Measurements from ENCODE around the gene MICB. TPM values are rescaled to one million over a fixed set of nuclear protein-coding genes. Genes with fewer than 3 reads are reported as not detected.
A peak's percentile ranks its signal among the peaks of the same experiment; 100 is the strongest.

The MICB gene
- total and polyA plus RNA-seq, 9 of the 15 experiments (the other 6 are each of a cell fraction or from before 2014, with no cell fraction given): 13.3 to 34.5 (median 19.8) TPM

- no peak for TF ChIP-seq ZBTB34 (CRISPR knock-in tag; IDR thresholded peaks at IDR 0.05)
- TF ChIP-seq SIN3A (IDR thresholded peaks at IDR 0.05; ENCODE audit: borderline replicate concordance in 2 of 2, control insufficient read depth in 1 of 2, low read depth in 2 of 2, low read length in 2 of 2): peak in 1 of 2 experiments; percentile 31; a peak in 2 of 4 replicates
- TF ChIP-seq ZNF212 (CRISPR knock-in tag; IDR thresholded peaks at IDR 0.05): no peak
- no peak for TF ChIP-seq ZKSCAN1 (IDR thresholded peaks at IDR 0.05; ENCODE audit: low read depth, low read length)
- no peak for TF ChIP-seq ZNF583 (CRISPR knock-in tag; IDR thresholded peaks at IDR 0.05)
- no peak for TF ChIP-seq SRSF7 (optimal IDR thresholded peaks at IDR 0.05; ENCODE audit: low read depth, low read length)
- peak; percentile 64 for TF ChIP-seq VEZF1 (CRISPR knock-in tag; IDR thresholded peaks at IDR 0.05)
- TF ChIP-seq TSC22D4 (tag; IDR thresholded peaks at IDR 0.05): no peak
- TF ChIP-seq ZC3H8 (IDR thresholded peaks at IDR 0.05): no peak
- TF ChIP-seq THRAP3 (IDR thresholded peaks at IDR 0.05; ENCODE audit: borderline replicate concordance): no peak
- TF ChIP-seq NFRKB (IDR thresholded peaks at IDR 0.05; ENCODE audit: low read depth): no peak
- TF ChIP-seq CGGBP1 (CRISPR knock-in tag; IDR thresholded peaks at IDR 0.05): no peak
- TF ChIP-seq RREB1 (CRISPR knock-in tag; IDR thresholded peaks at IDR 0.05): peak; percentile 46; the same call in 1 of the 2 replicates
- TF ChIP-seq ELK3 (CRISPR knock-in tag; IDR thresholded peaks at IDR 0.05): no peak
- no peak for TF ChIP-seq SAFB (IDR thresholded peaks at IDR 0.05; ENCODE audit: borderline replicate concordance, low read depth, low read length)
These were observed 7.7 kb upstream of the MICB start (continued) for GRCh38 chr6:31490115-31490873.

Measured in K562 (cell line).